Adrenal gland (tissue), 12 donors: ENCODE results near the gene SEPTIN10. TPM values are rescaled to one million over a fixed set of nuclear protein-coding genes. Genes with fewer than 3 reads are reported as not detected.
"Not testable (repeated sequence)": the region's sequence is repeated elsewhere in the genome, so short reads cannot be mapped to it uniquely, and the experiment has no call there.

Source experiments
- DNase-seq, 7 donors: peaks; one replicate each; pipeline ENCODE4 v3.0.0-alpha.2; 2019 to 2020
- H3K27ac ChIP-seq, 5 donors: fragments of 200-600 bp; sonication (generic) in 4 of 5; 1 replicate in 3 of 5; 2 replicates in 2 of 5; pipeline versions ENCODE4 v1.5.1 to v1.8.0; 2016 to 2020; ENCODE audit warnings: mild to moderate bottlenecking in 1 of 5
- H3K27me3 ChIP-seq: fragments of 200-600 bp; 2 replicates; pipeline ENCODE4 v1.8.0; 2021
- H3K36me3 ChIP-seq, 2 donors: fragments of 200-600 bp; replicated peaks in 1 of 2; 1 replicate in 1 of 2; 2 replicates in 1 of 2; pipeline versions ENCODE4 v1.5.1 to v1.8.0; 2018 to 2022
- H3K4me1 ChIP-seq, 2 donors: fragments of 200-600 bp; replicated peaks in 1 of 2; 1 replicate in 1 of 2; 2 replicates in 1 of 2; pipeline versions ENCODE4 v1.5.1 to v1.8.0; 2018 to 2021
- H3K4me3 ChIP-seq, 4 donors: fragments of 200-600 bp; sonication (generic) in 3 of 4; one replicate each; pipeline ENCODE4 v1.5.1; 2016 to 2018
- H3K9me3 ChIP-seq, 3 donors: fragments of 200-600 bp; sonication (generic) in 1 of 3; replicated peaks in 1 of 3; 1 replicate in 2 of 3; 2 replicates in 1 of 3; pipeline versions ENCODE4 v1.5.1 to v1.8.0; 2016 to 2021
- POLR2A ChIP-seq, 2 donors: fragments of 450-650 bp; IDR thresholded peaks; one replicate each; pipeline ENCODE4 v1.6.1; 2017; ENCODE audit warnings: antibody characterized with exemption in 2 of 2, mild to moderate bottlenecking in 2 of 2, moderate library complexity in 1 of 2
- WGBS, 4 donors: extraction: QIAGEN DNeasy Blood & Tissue Kit in 2 of 4; methylation state at CpG; one replicate each; pipeline versions ENCODE4 v1.1.5 to v1.1.7; 2013 to 2017; 5-methylcytosine and 5-hydroxymethylcytosine counted together
- intact Hi-C, 2 donors: fragments of 100-400 bp; cut with DNase I; formaldehyde crosslinking; loops; one replicate each; pipeline versions ENCODE4 v1.14.1 to v1.15.0; 2022 to 2023
- polyA plus RNA-seq, 3 donors: library from polyadenylated mRNA; stranded (reverse); fragments of 200-250 nt in 2 of 3; fragments of 350-450 nt in 1 of 3; fragmentation: Illumina TruSeq in 1 of 3; extraction: RNeasy Lipid Tissue Mini Kit (QIAGEN cat#74804) in 1 of 3; gene quantifications; one replicate each; pipeline ENCODE4 v1.2.3, GENCODE V29; 2013 to 2014
- total RNA-seq, 9 donors: library from RNA; depleted of rRNA in 4 of 9; stranded (reverse); fragments of >200 nt in 4 of 9; fragments of 120-200 nt in 1 of 9; fragmentation: NEBNext Ultra II Directional in 1 of 9; extraction: Animal tissue kit (Norgen Biotek cat#: 25700) in 1 of 9; gene quantifications; one replicate each; pipeline versions ENCODE4 v1.1.0 to v1.2.4, GENCODE V29; 2013 to 2023
- TF ChIP-seq, protein P1 (sequence below), 6 experiments: fragments of 450-650 bp in 4 of 6; fragments of 200-600 bp in 2 of 6; sonication (generic) in 1 of 6; IDR thresholded peaks; 1 replicate in 5 of 6; 2 replicates in 1 of 6; pipeline versions ENCODE4 v1.5.1 to v1.8.0; 2016 to 2021; ENCODE audit warnings: antibody characterized with exemption in 6 of 6, mild to moderate bottlenecking in 2 of 6, moderate library complexity in 1 of 6
- donor health status: healthy with polysubstance abuse.
- donor health status: Bipolar disorder and iron deficiency.
- donor health status: DM: yes; HTN: yes; CAD: no.
- donor health status: DM: no; HTN: no; CAD: no.
- donor health status: DM: no; HTN: no; CAD: no.
- donor health status: DM: yes; HTN: yes; CAD: no.

The SEPTIN10 gene
- total and polyA plus RNA-seq, 12 donors, result 18.1 to 91.3 (median 44.8) TPM

DNA sequence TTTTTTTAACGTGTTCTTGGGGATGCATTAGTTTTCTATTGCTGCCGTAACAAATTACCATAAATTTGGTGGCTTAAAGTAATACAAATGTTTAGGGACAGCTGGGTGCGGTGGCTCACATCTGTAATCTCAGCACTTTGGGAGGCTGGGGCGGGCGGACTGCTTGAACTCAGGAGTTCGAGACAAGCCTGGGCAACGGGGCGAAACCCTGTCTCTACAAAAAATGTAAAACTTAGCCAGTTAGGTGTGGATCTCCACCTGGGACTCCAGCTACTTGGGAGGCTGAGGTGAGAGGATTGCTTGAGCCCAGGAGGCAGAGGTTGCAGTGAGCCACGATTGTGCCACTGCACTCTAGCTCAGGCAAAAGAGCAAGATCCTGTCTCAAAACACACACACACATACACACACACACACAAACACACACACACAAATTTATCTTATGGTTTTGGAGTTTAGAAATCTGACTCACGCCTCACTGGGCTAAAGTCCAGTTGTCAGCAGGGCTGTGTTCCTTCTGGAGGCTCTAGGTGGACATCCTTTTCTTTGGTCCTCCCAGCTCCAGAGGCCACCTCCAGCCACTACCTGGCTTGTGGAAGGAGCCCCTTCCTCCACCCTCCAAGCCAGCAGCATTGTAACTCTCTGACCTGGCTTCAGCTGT, 76.1 kb downstream of the SEPTIN10 start:
- H3K4me1 ChIP-seq, result no peaks in the 10 kb centered on the region
- 80 to 83% (median 81%) methylated on average over 10 of the region's 10 CpGs for WGBS, 4 donors
- peak in 1 of 7 donors; percentile 33 for DNase-seq
- TF ChIP-seq POLR2A (IDR thresholded peaks at IDR 0.05), result no peak
- TF ChIP-seq, protein P1, sequence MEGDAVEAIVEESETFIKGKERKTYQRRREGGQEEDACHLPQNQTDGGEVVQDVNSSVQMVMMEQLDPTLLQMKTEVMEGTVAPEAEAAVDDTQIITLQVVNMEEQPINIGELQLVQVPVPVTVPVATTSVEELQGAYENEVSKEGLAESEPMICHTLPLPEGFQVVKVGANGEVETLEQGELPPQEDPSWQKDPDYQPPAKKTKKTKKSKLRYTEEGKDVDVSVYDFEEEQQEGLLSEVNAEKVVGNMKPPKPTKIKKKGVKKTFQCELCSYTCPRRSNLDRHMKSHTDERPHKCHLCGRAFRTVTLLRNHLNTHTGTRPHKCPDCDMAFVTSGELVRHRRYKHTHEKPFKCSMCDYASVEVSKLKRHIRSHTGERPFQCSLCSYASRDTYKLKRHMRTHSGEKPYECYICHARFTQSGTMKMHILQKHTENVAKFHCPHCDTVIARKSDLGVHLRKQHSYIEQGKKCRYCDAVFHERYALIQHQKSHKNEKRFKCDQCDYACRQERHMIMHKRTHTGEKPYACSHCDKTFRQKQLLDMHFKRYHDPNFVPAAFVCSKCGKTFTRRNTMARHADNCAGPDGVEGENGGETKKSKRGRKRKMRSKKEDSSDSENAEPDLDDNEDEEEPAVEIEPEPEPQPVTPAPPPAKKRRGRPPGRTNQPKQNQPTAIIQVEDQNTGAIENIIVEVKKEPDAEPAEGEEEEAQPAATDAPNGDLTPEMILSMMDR (IDR thresholded peaks at IDR 0.05), result no peak
- no peak overlapping the region for H3K27ac ChIP-seq
- no peaks in the 10 kb centered on the region for H3K27me3 ChIP-seq
- intact Hi-C loops, result no loop called here
- H3K9me3 ChIP-seq, result no peaks in the 10 kb centered on the region
- no peak overlapping the region for H3K4me3 ChIP-seq
- H3K36me3 ChIP-seq, result no peaks in the 10 kb centered on the region

DNA sequence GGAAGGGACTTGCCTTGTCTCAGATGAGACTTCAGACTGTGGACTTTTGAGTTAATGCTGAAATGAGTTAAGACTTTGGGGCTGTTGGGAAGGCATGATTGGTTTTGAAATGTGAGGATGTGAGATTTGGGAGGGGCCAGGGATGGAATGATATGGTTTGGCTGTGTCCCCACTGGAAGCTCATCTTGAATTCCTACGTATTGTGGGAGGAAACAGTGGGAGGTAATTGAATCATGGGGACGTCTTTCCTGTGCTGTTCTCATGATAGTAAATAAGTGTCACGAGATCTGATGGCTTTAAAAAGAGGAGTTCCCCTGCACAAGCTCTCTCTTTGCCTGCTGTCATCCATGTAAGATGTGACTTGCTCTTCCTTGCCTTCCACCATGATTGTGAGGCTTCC, 77.2 kb downstream of the SEPTIN10 start:
- DNase-seq, H3K4me3 ChIP-seq, H3K27me3 ChIP-seq, H3K36me3 ChIP-seq, intact Hi-C loops, H3K9me3 ChIP-seq, H3K27ac ChIP-seq, H3K4me1 ChIP-seq: not testable (repeated sequence)
- 69 to 80% (median 72%) methylated on average over 3 of the region's 3 CpGs for WGBS, 4 donors

DNA sequence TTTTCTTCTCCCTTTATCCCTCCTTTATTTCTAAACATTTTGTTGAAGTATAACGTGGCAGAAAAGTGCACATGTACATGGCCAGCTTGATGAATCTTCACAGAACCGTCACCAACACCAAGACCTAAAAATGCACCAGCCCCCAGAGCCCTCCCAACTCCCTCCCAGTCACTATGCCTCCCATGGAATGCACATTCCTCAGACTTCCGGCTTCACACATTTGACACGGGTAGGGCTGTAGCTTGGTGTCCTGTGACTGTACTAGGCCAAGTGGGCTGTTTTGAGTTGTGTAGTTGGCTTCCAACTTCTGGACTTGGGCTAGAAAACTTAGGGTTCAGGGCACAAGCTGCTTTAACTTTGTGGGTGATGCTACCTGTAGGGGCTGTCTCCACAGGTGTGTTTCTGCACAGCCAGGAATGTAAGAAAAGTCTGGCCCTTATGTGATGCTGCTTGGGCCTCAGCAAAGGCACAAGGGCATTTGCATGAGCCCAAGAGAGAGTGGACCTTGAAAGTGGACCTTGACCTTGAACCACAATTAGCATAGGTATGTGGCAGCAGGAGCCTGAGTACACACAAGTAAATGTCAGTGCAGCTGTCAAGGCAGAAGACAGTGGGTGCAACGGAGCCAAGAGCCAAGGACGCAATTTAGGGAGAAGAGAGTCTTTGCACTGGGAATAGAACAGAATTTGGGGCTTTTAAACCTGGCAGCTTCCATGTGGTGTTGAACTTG, 78.4 kb downstream of the SEPTIN10 start:
- Histone ChIP-seq H3K4me1 (no peaks in the 10 kb centered on the region), H3K36me3 (no peaks in the 10 kb centered on the region), H3K9me3 (no peaks in the 10 kb centered on the region), H3K27me3 (no peaks in the 10 kb centered on the region), H3K4me3 (no peak overlapping the region), H3K27ac (no peak overlapping the region)
- 70 to 80% (median 78%) methylated on average over 6 of the region's 6 CpGs for WGBS, 4 donors
- TF ChIP-seq, protein P1 (IDR thresholded peaks at IDR 0.05), result no peak
- no peak for TF ChIP-seq POLR2A (IDR thresholded peaks at IDR 0.05)
- intact Hi-C loops, result no loop called here
- DNase-seq, result no peak

DNA sequence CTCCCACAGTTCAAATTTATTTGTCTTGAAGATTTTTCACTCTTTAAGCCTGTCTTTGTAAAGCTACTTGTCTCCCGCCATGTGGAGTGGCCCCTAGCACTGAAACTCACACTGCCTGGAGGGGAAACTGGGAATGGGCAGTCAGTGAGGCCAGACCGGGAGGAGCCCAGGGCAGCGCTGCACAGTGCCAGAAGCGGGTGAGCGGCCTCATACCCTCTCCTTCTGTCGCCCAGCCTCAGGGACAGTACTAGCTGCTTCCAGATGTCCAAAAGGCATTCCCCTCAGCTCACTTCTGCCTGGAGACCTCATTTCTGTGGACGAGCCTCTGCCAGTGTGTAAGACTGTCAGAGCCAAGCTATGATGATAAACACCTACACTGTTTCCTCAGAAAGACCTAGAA, 79.9 kb downstream of the SEPTIN10 start:
- TF ChIP-seq, protein P1 (IDR thresholded peaks at IDR 0.05), result no peak
- TF ChIP-seq POLR2A (IDR thresholded peaks at IDR 0.05), result no peak
- peak in 1 of 7 donors; percentile 42 for DNase-seq
- Histone ChIP-seq H3K27ac (no peak overlapping the region), H3K4me1 (no peaks in the 10 kb centered on the region), H3K4me3 (no peak overlapping the region), H3K9me3 (no peaks in the 10 kb centered on the region), H3K36me3 (no peaks in the 10 kb centered on the region), H3K27me3 (no peaks in the 10 kb centered on the region)
- 74 to 91% (median 80%) methylated on average over 1 to 7 of the region's 7 CpGs for WGBS, 4 donors
- intact Hi-C loops, result no loop called here

DNA sequence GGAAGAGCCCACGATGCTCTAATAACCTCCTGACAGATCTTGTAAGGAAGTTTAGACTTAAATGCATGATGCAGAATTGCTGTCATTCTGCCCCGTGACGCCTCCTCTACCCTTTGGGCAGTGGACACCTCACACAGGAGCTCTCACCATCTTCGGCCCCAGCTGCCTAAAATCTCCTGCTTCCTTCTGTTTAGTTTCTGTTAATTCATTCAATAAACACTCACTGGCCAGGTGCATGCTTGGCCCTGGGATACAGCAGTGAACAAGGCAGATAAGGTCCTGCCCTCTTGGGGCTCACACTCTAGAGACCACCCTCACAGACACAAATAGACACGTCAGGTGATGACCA, 81.1 kb downstream of the SEPTIN10 start:
- intact Hi-C loops, result no loop called here
- Histone ChIP-seq H3K27me3 (no peaks in the 10 kb centered on the region), H3K36me3 (no peaks in the 10 kb centered on the region), H3K4me3 (no peak overlapping the region), H3K9me3 (no peaks in the 10 kb centered on the region), H3K27ac (no peak overlapping the region), H3K4me1 (no peaks in the 10 kb centered on the region)
- 89 to 91% (median 91%) methylated on average over 5 of the region's 5 CpGs for WGBS, 4 donors
- peak in 1 of 7 donors; percentile 39 for DNase-seq
- no peak for TF ChIP-seq POLR2A (IDR thresholded peaks at IDR 0.05)
- TF ChIP-seq, protein P1 (IDR thresholded peaks at IDR 0.05), result no peak
